Endothelial cell of hepatic sinusoid (primary cell): ENCODE results near the gene FAM227B.
"Not testable (repeated sequence)": the region's sequence is repeated elsewhere in the genome, so short reads cannot be mapped to it uniquely, and the experiment has no call there.

ENCODE experiments used
- in situ Hi-C: cut with HindIII; loops from 2 replicates; pipeline ENCODE4 v1.10.0; 2017; ENCODE audit warnings: low sequenced_read_pairs

Gene FAM227B

DNA sequence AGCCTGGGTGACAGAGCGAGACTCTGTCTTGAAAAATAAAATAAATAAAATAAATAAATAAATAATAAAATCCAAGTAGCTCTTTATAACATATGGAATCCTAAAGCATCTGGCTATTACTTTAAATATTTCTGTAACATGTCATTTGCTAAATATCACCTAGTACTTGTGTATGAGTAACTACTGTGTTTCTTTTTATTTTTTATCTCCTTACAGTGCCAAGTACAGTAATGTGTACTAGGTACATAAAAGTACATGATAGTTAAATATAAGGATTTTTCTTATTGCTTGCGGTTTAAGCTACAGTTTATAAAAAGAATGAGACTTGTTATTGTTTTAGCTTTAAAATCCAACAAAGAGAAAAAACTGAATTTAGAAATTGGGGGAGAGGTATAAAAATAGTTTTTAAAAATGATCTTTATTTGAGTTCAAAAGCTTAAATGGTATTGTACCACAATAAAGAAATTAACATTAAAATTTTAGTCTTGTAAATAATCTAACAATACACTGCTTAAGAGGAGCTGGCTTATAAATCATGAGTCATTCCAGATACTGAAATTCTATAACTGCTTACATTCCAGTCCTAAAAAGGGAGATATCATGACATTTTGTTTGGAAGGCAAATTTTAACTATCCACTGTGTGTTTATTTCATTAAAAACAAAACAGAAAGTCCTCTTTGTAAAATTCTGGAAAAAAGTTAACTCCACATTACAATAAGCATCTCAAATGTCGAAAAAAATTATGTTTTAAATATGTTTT, 124.4 kb downstream of the FAM227B start:
- in situ Hi-C loops: no loop called here

DNA sequence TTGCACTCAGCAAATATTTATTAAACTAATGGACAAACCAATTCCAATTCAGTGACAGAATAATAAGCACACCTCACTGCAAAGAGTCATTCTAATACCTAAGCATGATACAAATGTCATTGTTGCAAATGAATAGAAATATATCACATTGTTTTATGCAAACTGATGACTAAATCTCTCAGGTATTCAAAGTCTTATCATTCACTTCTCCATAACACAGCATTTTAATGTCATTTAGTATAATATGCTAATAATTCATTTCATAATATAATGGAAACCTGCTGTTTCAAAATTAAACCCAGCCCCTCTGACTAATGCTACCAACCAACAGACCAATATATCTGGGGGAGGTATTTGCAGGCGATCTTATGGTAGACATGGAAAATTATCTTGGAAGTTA, 125.8 kb downstream of the FAM227B start:
- in situ Hi-C loops: no loop called here

DNA sequence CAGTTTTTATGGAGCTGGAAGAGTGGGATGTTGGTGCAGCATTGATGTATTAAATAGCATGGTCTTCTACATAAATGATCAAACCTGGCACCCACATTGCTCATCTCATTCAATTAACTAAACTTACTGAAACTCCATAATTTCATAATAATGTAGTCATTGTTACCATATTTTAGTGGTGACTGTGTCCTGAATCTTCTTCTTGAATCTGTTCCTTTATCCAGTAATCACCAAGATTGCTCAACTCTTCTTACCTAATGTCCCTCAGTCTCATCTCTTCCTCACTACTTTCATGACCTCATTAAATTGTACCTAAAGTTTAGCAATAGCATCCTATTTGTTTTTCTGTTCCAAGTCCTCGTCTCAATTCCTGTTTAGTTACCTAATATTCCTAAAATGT, 127.8 kb downstream of the FAM227B start:
- in situ Hi-C loops: no loop called here

GRCh38 chr15:49492151-49492550, 128.5 kb downstream of the FAM227B start:
- in situ Hi-C loops: no loop called here

GRCh38 chr15:49490966-49491365, 129.7 kb downstream of the FAM227B start:
- in situ Hi-C loops: no loop called here

GRCh38 chr15:49485401-49485800, 135.2 kb downstream of the FAM227B start:
- in situ Hi-C loops: not testable (repeated sequence)

DNA sequence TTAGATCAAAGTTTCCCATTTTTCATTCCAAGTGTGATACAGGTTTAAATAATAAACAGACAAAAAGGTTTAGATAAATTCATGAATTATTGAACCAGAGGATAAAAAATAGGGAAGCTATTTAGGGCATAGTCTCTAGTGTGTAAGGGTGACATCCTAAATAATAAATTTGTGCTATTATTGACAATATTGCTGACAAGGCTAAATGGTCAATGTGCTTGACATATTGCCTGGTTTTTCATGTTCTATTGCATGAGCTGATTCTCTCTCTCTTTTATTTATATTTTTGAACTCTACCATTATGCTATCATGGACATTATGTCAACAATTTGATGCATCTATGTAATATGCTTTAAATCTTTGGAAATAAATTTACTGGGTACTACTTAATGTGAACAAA, 141.6 kb downstream of the FAM227B start:
- in situ Hi-C loops: not testable (repeated sequence)

GRCh38 chr15:49478021-49478420, 142.6 kb downstream of the FAM227B start:
- in situ Hi-C loops: not testable (repeated sequence)

GRCh38 chr15:49473031-49473430, 147.6 kb downstream of the FAM227B start:
- in situ Hi-C loops: no loop called here

DNA sequence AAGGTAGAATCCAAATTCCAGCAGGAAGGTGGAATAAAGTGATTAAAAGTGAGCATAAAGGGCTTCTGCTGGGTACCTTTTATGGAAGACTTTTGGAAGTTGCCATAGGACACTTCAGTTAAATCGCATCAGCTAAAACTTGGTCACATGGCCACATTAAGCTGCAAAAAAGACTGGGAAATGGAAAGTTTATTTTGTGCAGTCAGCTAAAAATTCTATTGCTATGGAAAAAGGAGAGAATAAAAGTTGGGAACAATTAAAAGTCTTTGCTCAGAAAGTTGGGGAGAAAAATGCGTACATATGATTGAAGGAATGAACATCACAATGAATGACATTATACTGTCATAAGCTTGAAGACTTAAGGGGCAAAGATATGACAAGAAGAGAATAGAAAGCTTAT, 148.3 kb downstream of the FAM227B start:
- in situ Hi-C loops: no loop called here

DNA sequence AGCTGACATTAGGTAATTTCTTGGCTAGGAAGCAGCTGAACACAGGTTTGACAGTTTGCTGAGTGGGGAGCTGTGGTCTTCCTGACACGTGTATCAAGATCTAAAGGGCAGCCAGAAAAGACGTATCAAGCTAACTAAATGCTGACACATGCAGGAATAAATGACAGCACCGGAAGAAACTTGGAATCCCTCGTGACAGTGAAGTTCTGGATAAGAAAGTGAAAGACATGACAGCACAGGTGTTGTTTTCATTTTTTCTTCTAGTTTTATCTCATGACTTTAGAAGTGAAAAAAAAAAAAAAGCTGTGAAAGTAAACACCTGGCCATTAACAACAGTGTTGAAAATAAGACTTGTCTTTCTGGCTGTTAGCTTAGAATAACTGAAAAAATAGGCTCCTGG, 148.9 kb downstream of the FAM227B start:
- in situ Hi-C loops: no loop called here

DNA sequence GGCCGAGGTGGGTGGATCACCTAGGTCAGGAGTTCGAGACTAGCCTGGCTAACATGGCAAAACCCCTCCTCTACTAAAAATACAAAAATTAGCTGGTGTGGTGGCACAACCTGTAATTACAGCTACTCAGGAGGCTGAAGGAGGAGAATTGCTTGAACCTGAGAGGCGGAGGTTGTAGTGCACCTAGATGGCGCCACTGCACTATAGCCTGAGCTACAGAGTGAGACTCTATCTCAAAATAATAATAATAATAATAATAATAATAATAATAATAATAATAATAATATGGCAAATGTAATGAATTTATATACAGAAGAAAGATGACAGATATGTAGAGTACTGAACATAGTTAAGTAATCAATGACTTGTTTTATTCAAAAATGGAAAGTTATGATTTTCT, 149.4 kb downstream of the FAM227B start:
- in situ Hi-C loops: not testable (repeated sequence)

GRCh38 chr15:49468481-49468839, 152.2 kb downstream of the FAM227B start:
- in situ Hi-C loops: no loop called here

DNA sequence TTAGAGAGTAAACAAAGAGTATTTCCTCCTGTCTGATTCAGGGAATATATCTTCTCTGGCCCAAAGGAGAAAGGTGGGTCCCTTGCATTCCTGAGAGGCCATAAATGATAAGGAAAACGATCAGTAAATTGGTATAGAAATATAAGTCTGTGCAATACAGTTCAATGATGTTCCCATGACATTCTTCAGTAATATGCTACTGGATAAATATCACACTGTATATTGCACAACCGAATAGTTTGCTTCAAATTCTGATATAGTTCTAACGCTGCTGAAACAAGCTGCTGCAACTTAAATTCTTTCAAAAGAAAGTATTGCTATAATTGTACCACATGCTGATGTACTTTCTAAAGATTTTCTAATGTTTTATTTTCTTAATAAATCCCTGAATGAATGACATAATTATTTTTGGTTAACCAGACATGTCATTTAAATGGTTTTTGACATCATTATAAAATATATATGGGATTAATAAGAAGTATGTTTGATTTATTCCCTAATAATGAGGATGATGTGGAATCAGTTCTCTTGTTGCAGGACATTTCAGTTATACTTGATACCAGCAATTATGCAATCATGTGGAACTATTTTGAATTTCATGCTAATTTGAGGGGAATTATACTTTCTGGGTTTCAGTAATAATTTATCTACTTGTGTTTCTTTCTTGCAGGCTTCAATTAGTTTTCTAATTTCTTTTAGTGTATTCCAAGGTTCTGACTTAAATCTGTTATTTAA, 152.7 kb downstream of the FAM227B start:
- in situ Hi-C loops: no loop called here

GRCh38 chr15:49466119-49466518, 154.5 kb downstream of the FAM227B start:
- in situ Hi-C loops: no loop called here

DNA sequence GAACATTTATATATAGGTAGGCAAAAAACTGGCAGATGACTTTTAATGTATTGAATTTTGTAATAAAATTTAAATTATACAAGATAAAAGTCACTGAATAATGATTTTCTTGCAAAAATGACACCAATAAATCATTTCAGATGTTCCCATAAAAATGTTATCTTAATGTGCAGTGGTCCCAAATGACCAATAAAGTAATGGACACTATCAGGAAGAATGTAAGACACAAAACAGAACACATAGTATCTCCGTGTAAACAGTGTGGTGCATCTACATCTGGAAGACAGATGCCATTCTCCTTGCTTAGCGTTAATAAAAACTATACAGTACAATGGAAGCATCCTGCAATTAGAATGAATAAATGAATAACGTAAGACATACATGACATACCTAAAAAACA, 156.1 kb downstream of the FAM227B start:
- in situ Hi-C loops: no loop called here

- in situ Hi-C loops: no loop called here
Measured at GRCh38 chr15:49462232-49462844, 158.3 kb downstream of the FAM227B start.

DNA sequence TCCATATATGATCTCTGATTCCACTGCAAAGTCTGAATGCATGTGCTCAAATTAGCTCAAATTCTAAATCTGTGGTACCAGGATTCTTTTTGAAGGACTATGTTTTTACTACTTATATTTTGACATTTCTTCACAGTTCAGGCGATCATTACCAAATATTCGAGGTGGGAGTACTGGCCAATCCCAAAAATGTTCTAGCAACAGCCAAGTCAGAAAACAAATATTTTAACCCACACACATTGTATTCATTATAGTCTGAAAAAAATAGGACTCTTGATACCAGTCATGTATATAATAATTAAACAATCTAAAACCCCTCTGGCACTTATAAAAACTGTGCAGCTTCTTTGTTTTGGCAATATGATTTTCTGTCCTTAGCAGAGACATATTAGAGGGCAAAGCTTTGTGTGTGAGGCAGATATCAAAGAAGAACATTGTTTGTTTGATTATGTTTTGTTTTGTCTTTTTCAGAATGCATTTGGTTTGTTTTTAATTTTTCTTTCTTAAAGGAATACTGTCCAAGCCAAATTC, 160.1 kb downstream of the FAM227B start:
- in situ Hi-C loops: no loop called here

DNA sequence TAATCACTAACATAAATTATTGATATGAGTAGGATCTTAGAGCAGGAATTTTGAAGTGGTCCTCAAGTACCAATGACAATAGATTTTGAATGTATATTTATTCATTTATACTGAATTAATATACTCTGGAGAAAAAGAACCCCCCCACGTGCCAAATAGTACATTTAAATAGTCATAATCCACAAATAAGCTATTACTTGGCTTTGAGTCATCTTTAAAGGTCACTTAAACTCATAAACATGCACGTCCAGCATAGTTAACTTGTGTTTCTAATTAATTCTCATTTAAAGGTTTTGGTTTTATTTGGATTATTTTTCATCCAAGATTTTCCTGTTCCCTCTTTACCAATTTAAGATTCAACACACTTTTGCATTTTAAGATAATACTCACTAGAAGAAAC, 162.5 kb downstream of the FAM227B start:
- in situ Hi-C loops: no loop called here

DNA sequence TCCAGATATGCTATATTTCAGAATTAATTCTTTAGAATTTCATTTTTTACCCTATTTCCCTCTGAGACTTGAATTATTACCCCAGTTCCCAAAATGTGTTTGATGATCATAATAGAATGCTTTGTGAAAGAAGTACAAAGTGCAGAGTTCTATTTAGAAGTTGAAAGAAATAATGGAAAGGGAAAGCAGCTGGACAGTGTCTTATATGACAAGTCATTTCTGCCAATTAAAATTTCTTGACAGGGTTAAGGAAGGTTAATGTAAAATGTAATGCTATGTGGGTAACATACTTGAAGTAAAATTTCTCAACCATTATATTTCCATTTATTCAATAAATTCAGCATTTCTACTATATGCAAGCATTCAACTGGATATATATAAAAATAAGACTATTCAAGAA, 164.5 kb downstream of the FAM227B start:
- in situ Hi-C loops: no loop called here

DNA sequence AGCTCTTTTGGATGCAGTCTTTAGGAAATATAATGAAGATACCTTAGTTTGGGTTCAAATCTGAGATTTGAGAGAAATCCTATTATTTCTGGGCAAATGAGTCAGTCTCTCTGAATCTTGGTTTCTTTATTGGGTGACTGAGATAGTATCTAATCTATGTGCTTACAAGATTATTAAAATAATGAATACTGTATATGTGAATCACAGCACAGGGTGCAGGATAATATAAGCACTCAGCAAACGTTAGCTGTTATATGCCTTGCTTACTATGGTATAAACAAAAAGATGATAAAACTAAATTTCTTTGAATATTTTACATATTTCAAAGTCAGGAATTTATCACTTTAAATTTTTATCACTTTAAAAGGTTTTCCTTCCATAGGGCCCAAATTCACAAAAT, 168.0 kb downstream of the FAM227B start:
- in situ Hi-C loops: no loop called here

GRCh38 chr15:49441816-49442215, 178.8 kb downstream of the FAM227B start:
- in situ Hi-C loops: no loop called here
